Spleen (tissue), 13 donors: ENCODE measurements around the gene USP53. TPM values are rescaled to one million over a fixed set of nuclear protein-coding genes. Genes with fewer than 3 reads are reported as not detected.
"Not testable (repeated sequence)": the region's sequence is repeated elsewhere in the genome, so short reads cannot be mapped to it uniquely, and the experiment has no call there.

Experiments
- DNase-seq: peaks from one replicate; pipeline ENCODE4 v3.0.0-alpha.2; 2020
- H3K27ac ChIP-seq, 8 donors: fragments of 200-600 bp; sonication (generic) in 7 of 8; 1 replicate in 4 of 8; 2 replicates in 4 of 8; pipeline versions ENCODE4 v1.5.0 to v1.8.0; 2016 to 2021; ENCODE audit warnings: inconsistent platforms in 4 of 8, mild to moderate bottlenecking in 4 of 8, moderate library complexity in 1 of 8
- H3K27me3 ChIP-seq, 7 donors: fragments of 200-600 bp; sonication (generic) in 6 of 7; replicated peaks in 1 of 7; 1 replicate in 4 of 7; 2 replicates in 3 of 7; pipeline versions ENCODE4 v1.5.0 to v1.8.0; 2016 to 2021; ENCODE audit warnings: inconsistent platforms in 3 of 7, mild to moderate bottlenecking in 1 of 7
- H3K36me3 ChIP-seq, 6 donors: fragments of 200-600 bp; sonication (generic) in 5 of 6; 1 replicate in 4 of 6; 2 replicates in 2 of 6; pipeline versions ENCODE4 v1.5.0 to v1.8.0; 2016 to 2021; ENCODE audit warnings: inconsistent platforms in 2 of 6
- H3K4me1 ChIP-seq, 6 donors: fragments of 200-600 bp; sonication (generic) in 5 of 6; 1 replicate in 3 of 6; 2 replicates in 3 of 6; pipeline versions ENCODE4 v1.5.0 to v1.8.0; 2016 to 2021; ENCODE audit warnings: inconsistent platforms in 3 of 6
- H3K4me3 ChIP-seq, 8 donors: fragments of 200-600 bp; sonication (generic) in 7 of 8; 1 replicate in 4 of 8; 2 replicates in 4 of 8; pipeline versions ENCODE4 v1.5.0 to v1.8.0; 2016 to 2021; ENCODE audit warnings: inconsistent platforms in 4 of 8, mild to moderate bottlenecking in 4 of 8, moderate library complexity in 2 of 8
- H3K9me3 ChIP-seq, 8 donors: fragments of 200-600 bp; sonication (generic) in 7 of 8; 1 replicate in 4 of 8; 2 replicates in 4 of 8; pipeline versions ENCODE4 v1.5.0 to v1.8.0; 2016 to 2021; ENCODE audit warnings: inconsistent platforms in 4 of 8
- CTCF ChIP-seq, 11 experiments: fragments of 200-600 bp in 7 of 11; fragments of 450-650 bp in 4 of 11; sonication (generic) in 4 of 11; IDR thresholded peaks in 8 of 11; conservative IDR thresholded peaks in 3 of 11; 1 replicate in 7 of 11; 2 replicates in 4 of 11; pipeline versions ENCODE4 v1.4.0 to v1.8.0; 2016 to 2021; ENCODE audit warnings: antibody characterized with exemption in 11 of 11, inconsistent platforms in 4 of 11, mild to moderate bottlenecking in 1 of 11
- POLR2A ChIP-seq, 3 donors: fragments of 450-650 bp; IDR thresholded peaks; one replicate each; pipeline ENCODE4 v1.5.1; 2017; ENCODE audit warnings: antibody characterized with exemption in 3 of 3, mild to moderate bottlenecking in 1 of 3
- POLR2AphosphoS5 ChIP-seq, 3 donors: sonication (generic); formaldehyde crosslinking; IDR thresholded peaks; one replicate each; pipeline ENCODE4 v1.5.1; 2017; ENCODE audit warnings: antibody characterized with exemption in 3 of 3
- WGBS, 5 donors: extraction: QIAGEN DNeasy Blood & Tissue Kit in 3 of 5; methylation state at CpG; one replicate each; pipeline versions ENCODE4 v1.1.5 to v1.1.7; 2013 to 2018; 5-methylcytosine and 5-hydroxymethylcytosine counted together
- intact Hi-C: fragments of 100-400 bp; cut with DNase I; formaldehyde crosslinking; loops from one replicate; pipeline ENCODE4 v1.15.0; 2023; ENCODE audit warnings: low total_unique reads
- long read RNA-seq, 2 donors: transcript quantifications; one replicate each; lab custom pipeline, GENCODE V29; 2026
- polyA plus RNA-seq, 3 donors: library from polyadenylated mRNA; stranded (reverse); fragments of 200-250 nt; gene quantifications; one replicate each; pipeline ENCODE4 v1.2.1, GENCODE V29; 2013
- total RNA-seq, 7 donors: library from RNA; depleted of rRNA in 3 of 7; stranded (reverse); fragments of >200 nt in 3 of 7; fragmentation: NEBNext Ultra II Directional in 4 of 7; extraction: Animal tissue kit (Norgen Biotek cat#: 25700) in 4 of 7; gene quantifications; one replicate each; pipeline versions ENCODE4 v1.1.0 to v1.2.1, GENCODE V29; 2016 to 2021
- donor health status: healthy with polysubstance abuse.
- donor health status: DM: no; HTN: no; CAD: no; lungs with moderate emphysema.
- donor health status: DM: no; HTN: no; CAD: no.
- donor health status: Bipolar disorder and iron deficiency.
- donor health status: healthy.
- donor health status: DM: no; HTN: no; CAD: no.
- donor health status: DM: yes; HTN: yes; CAD: no.

USP53 gene
- total RNA-seq (10 to 100 TPM in 6 of 7 donors, 1 to 10 TPM in 1; 8.1 to 42.6 (median 22.7) TPM), polyA plus RNA-seq (1 to 10 TPM; 4.0 to 7.4 (median 5.8) TPM)
- long read RNA-seq, donor 1, partial matches to known transcripts = 253 of 253 reads
- long read RNA-seq, donor 1, other reads (novel, unspliced or antisense) = 0 of 253 reads
- long read RNA-seq, donor 2 = 0 reads

- intact Hi-C loops = loop anchor here (5.0 to 10.0 kb wide), 2 partner anchors 90 to 168 kb away; a partner anchor contains a TSS
- WGBS, 5 donors = 0 to 1% (median 0%) methylated on average over 43 to 55 of the region's 55 CpGs
Measured at GRCh38 chr4:119212234-119212963, at the start of gene USP53. TSS of gene USP53 (plus strand) at chr4:119212713. CDS start at chr4:119239760, 27,047 bp downstream.

GRCh38 chr4:119165767-119166166 lies 46.7 kb upstream of the USP53 start:
- WGBS, 5 donors = 79 to 89% (median 87%) methylated on average over 3 of the region's 3 CpGs
- TF ChIP-seq POLR2A (IDR thresholded peaks at IDR 0.05) (no peak), CTCF (IDR thresholded peaks at IDR 0.05 in 8 of 11, conservative IDR thresholded peaks at IDR 0.05 in 3 of 11) (no peak), POLR2AphosphoS5 (IDR thresholded peaks at IDR 0.05) (no peak)
- H3K36me3 ChIP-seq = no peaks in the 10 kb centered on the region
- no peak overlapping the region for H3K27ac ChIP-seq
- intact Hi-C loops = no loop called here
- H3K4me1 ChIP-seq = no peaks in the 10 kb centered on the region
- no peaks in the 10 kb centered on the region for H3K9me3 ChIP-seq
- no peaks in the 10 kb centered on the region for H3K27me3 ChIP-seq
- H3K4me3 ChIP-seq = no peak overlapping the region
- no peak for DNase-seq

More at GRCh38 chr4:119212234-119212963, at the start of gene USP53:
- Histone ChIP-seq H3K4me3 (peak within 1 kb of the TSS; percentile 61 to 82 (median 70)), H3K4me1 (peaks cover 0 to 36% (median 15%) of the 10 kb centered on the region in 6 donors), H3K27ac (peak within 1 kb of the TSS; percentile 79 to 94 (median 90)), H3K27me3 (no peaks in the 10 kb centered on the region), H3K36me3 (peaks cover 0 to 1% (median 0%) of the 10 kb centered on the region in 6 donors), H3K9me3 (no peaks in the 10 kb centered on the region)
- peak; percentile 99 for DNase-seq
- TF ChIP-seq POLR2A (IDR thresholded peaks at IDR 0.05) (peak; percentile 28 to 89 (median 82)), POLR2AphosphoS5 (IDR thresholded peaks at IDR 0.05) (peak; percentile 98 to 99 (median 98)), CTCF (IDR thresholded peaks at IDR 0.05 in 8 of 11, conservative IDR thresholded peaks at IDR 0.05 in 3 of 11) (peak in 3 of 11 experiments; percentile 2 to 32 (median 5))

- no peak overlapping the region for H3K27ac ChIP-seq
- H3K27me3 ChIP-seq = no peaks in the 10 kb centered on the region
- intact Hi-C loops = no loop called here
- H3K4me1 ChIP-seq = no peaks in the 10 kb centered on the region
- H3K9me3 ChIP-seq = no peaks in the 10 kb centered on the region
- no peak overlapping the region for H3K4me3 ChIP-seq
- DNase-seq = no peak
- TF ChIP-seq CTCF (IDR thresholded peaks at IDR 0.05 in 8 of 11, conservative IDR thresholded peaks at IDR 0.05 in 3 of 11) = no peak
- TF ChIP-seq POLR2A (IDR thresholded peaks at IDR 0.05) = no peak
- TF ChIP-seq POLR2AphosphoS5 (IDR thresholded peaks at IDR 0.05) = no peak
- H3K36me3 ChIP-seq = no peaks in the 10 kb centered on the region
Measured at GRCh38 chr4:119170195-119170594, 42.3 kb upstream of the USP53 start.

- Histone ChIP-seq H3K36me3 (no peaks in the 10 kb centered on the region), H3K27ac (no peak overlapping the region), H3K4me1 (no peaks in the 10 kb centered on the region), H3K27me3 (no peaks in the 10 kb centered on the region), H3K4me3 (no peak overlapping the region), H3K9me3 (no peaks in the 10 kb centered on the region)
- intact Hi-C loops = no loop called here
- TF ChIP-seq CTCF (IDR thresholded peaks at IDR 0.05 in 8 of 11, conservative IDR thresholded peaks at IDR 0.05 in 3 of 11) = no peak
- no peak for TF ChIP-seq POLR2AphosphoS5 (IDR thresholded peaks at IDR 0.05)
- no peak for TF ChIP-seq POLR2A (IDR thresholded peaks at IDR 0.05)
- DNase-seq = no peak
- 81 to 89% (median 85%) methylated on average over 7 of the region's 7 CpGs for WGBS, 5 donors
Measured at GRCh38 chr4:119172223-119172622, 40.3 kb upstream of the USP53 start.

- H3K36me3 ChIP-seq, H3K4me1 ChIP-seq, intact Hi-C loops, H3K27ac ChIP-seq, DNase-seq, H3K4me3 ChIP-seq, H3K27me3 ChIP-seq, H3K9me3 ChIP-seq: not testable (repeated sequence)
- WGBS, 5 donors = 94 to 100% (median 95%) methylated on average over 3 to 30 of the region's 30 CpGs
Measured at GRCh38 chr4:119173729-119174361, 38.7 kb upstream of the USP53 start.
